ENCODE results near the gene MORF4L1.
"Not testable (repeated sequence)": the region's sequence is repeated elsewhere in the genome, so short reads cannot be mapped to it uniquely, and the experiment has no call there.

The MORF4L1 gene, protein sequence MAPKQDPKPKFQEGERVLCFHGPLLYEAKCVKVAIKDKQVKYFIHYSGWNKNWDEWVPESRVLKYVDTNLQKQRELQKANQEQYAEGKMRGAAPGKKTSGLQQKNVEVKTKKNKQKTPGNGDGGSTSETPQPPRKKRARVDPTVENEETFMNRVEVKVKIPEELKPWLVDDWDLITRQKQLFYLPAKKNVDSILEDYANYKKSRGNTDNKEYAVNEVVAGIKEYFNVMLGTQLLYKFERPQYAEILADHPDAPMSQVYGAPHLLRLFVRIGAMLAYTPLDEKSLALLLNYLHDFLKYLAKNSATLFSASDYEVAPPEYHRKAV

GRCh38 chr15:78872155-78872971, at the start of gene MORF4L1:
Gene MORF4L1, plus strand, starts transcription at chr15:78872890. Its CDS starts 128 bp downstream, at chr15:78873018.
- DNase-seq (ENCODE audit: low read depth in 2 of 2): peak; percentile 87 to 92

DNA sequence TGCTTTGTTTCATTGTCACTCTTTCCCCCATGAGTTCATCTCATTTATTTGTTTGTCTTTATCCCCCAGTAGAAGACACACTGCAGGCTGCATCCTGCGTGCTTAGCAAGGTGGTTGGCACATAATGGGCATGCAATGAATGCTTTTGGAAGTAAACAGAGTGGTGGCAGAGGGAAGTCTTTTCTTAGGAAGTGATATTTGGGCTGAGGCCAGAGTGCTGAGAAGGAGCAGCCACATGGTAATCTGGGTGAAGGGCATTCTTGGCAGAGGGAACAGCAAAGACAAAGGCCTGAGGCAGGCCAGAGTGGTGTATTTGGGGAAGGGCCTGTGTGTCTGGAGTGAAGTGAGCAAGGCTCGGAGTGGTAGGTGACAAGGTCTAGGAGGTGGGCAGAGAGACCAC, 43.8 kb upstream of the MORF4L1 start:
- no peak for DNase-seq (ENCODE audit: low read depth in 2 of 2)

- DNase-seq (ENCODE audit: low read depth in 2 of 2): no peak
Measured at GRCh38 chr15:78830514-78831228, 42.0 kb upstream of the MORF4L1 start.

GRCh38 chr15:78831229-78832207, 41.2 kb upstream of the MORF4L1 start:
- DNase-seq (ENCODE audit: low read depth in 2 of 2): no peak

- DNase-seq (ENCODE audit: low read depth in 2 of 2): no peak
Measured at GRCh38 chr15:78836333-78836732, 36.4 kb upstream of the MORF4L1 start.

DNA sequence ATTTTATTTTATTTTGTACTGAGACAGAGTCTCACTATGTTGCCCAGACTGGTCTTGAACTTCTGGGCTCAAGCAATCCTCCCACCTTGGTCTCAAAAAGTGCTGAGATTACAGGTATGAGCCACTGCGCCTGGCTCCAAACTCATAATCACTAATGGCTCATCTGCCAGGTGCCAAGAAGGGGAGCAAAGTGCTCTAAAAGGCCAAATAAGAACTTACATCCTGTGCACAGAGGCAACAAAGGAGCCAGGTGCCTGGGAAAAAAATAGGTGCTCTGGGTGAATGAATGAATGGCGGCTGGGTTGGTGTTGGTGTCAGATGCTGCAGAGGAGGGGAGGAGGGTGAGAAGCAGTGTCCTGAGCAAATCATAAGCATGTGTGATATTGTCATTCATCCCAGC, 35.6 kb upstream of the MORF4L1 start:
- DNase-seq (ENCODE audit: low read depth in 2 of 2): no peak

DNA sequence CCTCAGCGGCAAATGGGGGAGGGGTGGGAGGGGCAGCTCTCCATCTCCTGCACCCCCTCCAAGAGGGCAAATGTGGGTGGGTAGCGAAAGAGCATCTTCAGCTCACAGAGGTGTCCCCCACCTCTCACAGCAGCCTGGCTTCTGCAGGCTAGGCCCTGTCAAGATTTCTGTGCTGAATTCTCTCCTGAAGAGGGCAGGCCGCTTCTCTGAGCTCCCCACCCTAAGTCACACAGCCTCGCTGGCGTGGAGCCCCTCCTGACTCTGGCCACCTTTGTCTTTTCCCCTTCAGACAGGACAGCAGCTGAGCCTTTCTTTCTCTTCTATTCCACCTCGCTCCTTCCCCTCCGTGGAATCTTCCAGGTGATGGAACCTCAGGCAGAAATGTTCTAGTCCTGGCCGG, 35.1 kb upstream of the MORF4L1 start:
- DNase-seq (ENCODE audit: low read depth in 2 of 2): no peak

GRCh38 chr15:78838489-78838888, 34.2 kb upstream of the MORF4L1 start:
- DNase-seq (ENCODE audit: low read depth in 2 of 2): no peak

DNA sequence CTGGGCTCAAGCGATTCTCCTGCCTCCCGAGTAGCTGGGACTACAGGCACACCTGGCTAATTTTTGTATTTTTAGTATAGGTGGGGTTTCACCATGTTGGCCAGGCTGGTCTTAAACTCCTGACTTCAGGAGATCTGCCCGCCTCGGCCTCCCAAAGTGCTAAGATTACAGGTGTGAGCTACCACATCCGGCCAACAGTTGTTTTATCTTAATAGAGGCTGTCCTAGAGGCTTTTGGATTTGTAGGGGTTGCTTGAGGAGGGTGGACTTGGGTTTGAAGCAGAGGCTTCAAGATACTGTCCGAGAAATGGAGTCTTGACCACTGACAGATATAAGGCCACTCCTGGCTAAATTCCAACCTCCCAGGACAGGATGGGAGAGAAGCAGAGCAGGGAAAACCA, 33.5 kb upstream of the MORF4L1 start:
- DNase-seq (ENCODE audit: low read depth in 2 of 2): not testable (repeated sequence)

DNA sequence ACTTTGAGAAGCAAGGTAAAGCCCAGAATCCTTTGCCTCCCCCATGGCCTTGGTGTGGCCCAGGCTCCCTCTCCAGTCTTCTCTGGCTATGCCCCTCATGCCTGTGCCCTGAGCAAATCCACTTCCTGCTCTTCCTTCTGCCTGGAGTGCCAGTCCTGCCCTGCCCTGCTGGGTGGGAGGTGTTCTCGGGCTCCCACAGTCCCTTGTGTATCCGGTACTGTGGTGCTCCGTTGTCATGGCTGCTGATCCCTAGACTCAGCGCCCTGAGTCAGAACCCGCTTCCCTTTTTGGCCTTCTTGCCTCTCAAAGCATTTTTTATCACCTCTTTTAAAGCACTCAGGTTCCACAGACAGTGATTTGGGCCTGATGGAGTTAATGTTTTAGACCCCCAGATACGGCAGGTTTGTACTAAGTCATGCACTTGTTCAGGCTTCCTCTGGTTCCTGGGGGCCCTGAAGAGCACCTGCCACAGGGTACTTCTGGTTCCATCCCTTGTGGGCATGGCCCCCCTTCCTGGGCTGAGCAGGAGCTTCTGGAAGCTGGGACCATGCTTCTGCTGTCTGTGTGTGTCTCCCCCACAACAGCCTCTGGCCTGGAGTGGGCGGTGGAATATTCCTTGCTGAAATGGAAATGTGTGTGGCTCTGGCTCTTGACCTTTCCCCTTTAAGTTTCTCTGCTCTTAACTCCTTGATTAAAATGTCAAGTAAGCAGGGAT, 31.9 kb upstream of the MORF4L1 start:
- DNase-seq (ENCODE audit: low read depth in 2 of 2): no peak

GRCh38 chr15:78841376-78841706, 31.3 kb upstream of the MORF4L1 start:
- DNase-seq (ENCODE audit: low read depth in 2 of 2): no peak

DNA sequence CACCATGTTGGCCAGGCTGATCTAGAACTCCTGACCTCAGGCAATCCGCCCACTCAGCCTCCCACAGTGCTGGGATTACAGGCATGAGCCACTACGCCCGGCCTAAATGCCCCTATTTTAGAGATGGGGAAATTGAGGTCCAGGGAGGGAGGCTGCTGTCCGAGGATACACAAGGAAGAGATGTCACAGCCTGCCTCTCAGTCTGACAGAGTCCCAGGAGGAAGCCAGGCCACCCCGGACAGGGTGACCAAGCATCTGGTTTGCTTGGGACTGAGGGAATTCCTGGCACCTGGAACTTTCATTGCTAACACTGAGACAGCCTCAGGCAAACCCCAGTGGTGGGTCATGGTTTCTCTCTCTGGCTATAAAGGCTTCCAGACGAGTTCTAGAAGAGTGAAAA, 30.8 kb upstream of the MORF4L1 start:
- DNase-seq (ENCODE audit: low read depth in 2 of 2): no peak

DNA sequence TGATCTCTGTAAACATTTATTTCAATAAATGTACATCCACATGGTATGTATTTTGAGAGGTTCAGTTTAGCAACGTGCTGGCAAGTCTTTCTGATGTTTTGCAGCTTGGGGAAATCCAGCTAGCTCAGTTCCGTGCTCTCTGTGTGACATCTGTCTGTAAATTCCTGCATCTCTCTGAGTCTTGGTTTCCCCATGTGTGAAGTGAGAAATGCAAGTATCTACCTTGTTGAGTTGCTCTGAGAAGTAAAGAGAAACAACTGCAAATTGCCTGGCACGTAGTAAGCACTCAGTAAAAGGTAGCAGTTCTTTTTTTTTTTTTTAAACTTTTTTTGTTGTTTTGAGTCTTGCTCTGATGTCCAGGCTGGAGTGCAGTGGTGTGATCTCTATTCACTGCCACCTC, 30.2 kb upstream of the MORF4L1 start:
- no peak for DNase-seq (ENCODE audit: low read depth in 2 of 2)

DNA sequence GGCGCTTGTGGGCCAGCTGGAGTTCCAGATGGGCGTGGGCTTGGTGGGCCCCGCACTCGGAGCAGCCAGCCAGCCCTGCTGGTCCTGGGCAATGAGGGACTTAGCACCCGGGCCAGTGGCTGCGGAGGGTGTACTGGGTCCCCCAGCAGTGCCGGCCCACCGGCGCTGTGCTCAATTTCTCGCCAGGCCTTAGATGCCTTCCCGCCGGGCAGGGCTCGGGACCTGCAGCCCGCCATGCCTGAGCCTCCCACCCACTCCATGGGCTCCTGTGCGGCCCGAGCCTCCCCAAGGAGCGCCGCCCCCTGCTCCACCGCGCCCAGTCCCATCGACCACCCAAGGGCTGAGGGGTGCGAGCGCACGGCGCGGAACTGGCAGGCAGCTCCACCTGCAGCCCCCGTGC, 25.8 kb upstream of the MORF4L1 start:
- not testable (repeated sequence) for DNase-seq (ENCODE audit: low read depth in 2 of 2)

DNA sequence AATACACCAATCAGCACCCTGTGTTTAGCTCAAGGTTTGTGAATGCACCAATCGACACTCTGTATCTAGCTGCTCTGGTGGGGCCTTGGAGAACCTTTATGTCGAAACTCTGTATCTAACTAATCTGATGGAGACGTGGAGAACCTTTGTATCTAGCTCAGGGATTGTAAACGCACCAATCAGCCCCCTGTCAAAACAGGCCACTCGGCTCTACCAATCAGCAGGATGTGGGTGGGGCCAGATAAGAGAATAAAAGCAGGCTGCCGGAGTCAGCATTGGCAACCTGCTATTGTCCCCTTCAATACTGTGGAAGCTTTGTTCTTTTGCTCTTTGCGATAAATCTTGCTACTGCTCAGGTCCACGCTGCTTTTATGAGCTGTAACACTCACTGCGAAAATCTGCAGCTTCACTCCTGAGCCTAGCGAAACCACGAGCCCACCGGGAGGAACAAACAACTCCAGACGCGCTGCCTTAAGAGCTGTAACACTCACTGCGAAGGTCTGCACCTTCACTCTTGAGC, 25.2 kb upstream of the MORF4L1 start:
- not testable (repeated sequence) for DNase-seq (ENCODE audit: low read depth in 2 of 2)

- no peak for DNase-seq (ENCODE audit: low read depth in 2 of 2)
Measured at GRCh38 chr15:78850352-78850751, 22.3 kb upstream of the MORF4L1 start.

DNA sequence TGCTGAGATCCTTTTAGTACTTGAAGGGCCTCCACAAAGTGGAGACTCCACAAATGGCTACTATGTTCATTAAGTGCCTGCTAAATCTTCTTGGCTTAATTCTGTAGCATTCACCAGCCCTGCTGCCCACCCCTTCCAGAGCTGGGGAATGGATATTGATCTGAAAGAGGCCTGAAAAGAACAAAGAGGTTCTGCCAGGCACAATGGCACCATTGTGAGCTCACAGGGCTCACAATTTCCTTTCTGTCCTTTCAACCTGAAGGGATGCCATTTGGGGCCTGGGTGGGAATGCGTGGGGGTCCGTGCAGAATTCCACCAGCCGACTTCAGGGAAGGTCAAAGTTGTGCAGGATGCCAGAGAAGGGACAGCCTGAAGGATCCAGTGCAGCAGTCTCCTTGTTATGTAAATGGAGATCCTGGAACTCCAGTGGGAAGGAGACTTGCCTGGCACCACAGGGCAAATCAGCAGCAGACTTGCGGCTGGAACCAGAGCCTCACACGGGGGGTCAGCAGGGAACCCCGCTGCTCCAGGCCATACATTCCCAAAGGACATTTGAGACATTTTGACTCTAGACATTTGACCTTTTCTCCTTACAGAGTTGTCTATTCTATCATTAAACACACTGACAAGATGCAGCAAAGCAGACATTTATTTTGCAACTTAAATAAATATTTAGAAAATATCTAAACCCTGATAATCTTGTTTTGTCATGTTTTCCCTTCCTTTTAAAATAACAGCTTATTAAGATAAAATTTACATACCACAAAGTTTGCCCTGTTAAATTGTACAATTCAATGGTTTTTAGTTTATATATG, 21.5 kb upstream of the MORF4L1 start:
- no peak for DNase-seq (ENCODE audit: low read depth in 2 of 2)

- DNase-seq (ENCODE audit: low read depth in 2 of 2): no peak
Measured at GRCh38 chr15:78853500-78853899, 19.2 kb upstream of the MORF4L1 start.

DNA sequence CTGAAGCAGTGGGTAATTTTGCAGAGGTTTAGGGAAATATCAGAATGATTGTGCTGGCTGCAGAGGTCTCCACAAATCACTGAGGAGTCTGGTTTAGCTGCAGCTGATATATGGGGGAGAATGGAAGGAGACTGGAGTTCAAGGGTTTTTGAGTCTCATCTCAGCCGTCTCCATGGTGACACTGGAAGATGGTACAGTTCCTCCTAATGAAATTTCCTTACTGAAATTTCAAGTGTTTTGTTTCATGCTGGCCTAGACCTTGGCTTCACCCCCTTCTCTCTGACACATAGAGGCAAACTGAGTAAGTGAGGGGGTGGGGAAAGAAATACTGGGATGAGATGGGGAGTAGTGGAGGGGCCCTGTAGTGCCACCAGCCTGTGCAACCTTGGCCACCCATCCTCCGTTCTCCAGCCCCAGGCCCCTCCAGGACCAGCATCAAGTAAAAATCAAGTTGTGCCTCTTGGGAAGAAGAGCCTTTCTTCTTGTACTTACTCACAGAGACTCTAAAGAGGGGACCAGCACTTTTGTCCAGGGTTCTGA, 17.8 kb upstream of the MORF4L1 start:
- DNase-seq (ENCODE audit: low read depth in 2 of 2): no peak
